NCI-H1048 (cell line): ENCODE results near the gene VCAN.
A peak's percentile ranks its signal among the peaks of the same experiment; 100 is the strongest.

Experiments
- DNase-seq: peaks from one replicate; lab custom pipeline; 2025; lab: John Stamatoyannopoulos, UW

The VCAN gene

GRCh38 chr5:83531661-83532060 is 60.1 kb downstream of the VCAN start:
- DNase-seq = no peak

- no peak for DNase-seq
Measured at GRCh38 chr5:83538786-83539462, 67.4 kb downstream of the VCAN start.

- DNase-seq = no peak
Measured at GRCh38 chr5:83539463-83539790, 67.9 kb downstream of the VCAN start.

GRCh38 chr5:83540105-83540504 is 68.6 kb downstream of the VCAN start:
- no peak for DNase-seq

GRCh38 chr5:83540783-83541182 is 69.2 kb downstream of the VCAN start:
- no peak for DNase-seq

GRCh38 chr5:83542839-83543238 is 71.3 kb downstream of the VCAN start:
- no peak for DNase-seq

- DNase-seq = no peak
Measured at GRCh38 chr5:83543898-83544297, 72.4 kb downstream of the VCAN start.

GRCh38 chr5:83547161-83547560 is 75.6 kb downstream of the VCAN start:
- DNase-seq = no peak

GRCh38 chr5:83547889-83548288 is 76.3 kb downstream of the VCAN start:
- DNase-seq = no peak

GRCh38 chr5:83548581-83548980 is 77.0 kb downstream of the VCAN start:
- DNase-seq = peak; percentile 70

- DNase-seq = no peak
Measured at GRCh38 chr5:83549076-83549475, 77.5 kb downstream of the VCAN start.

- no peak for DNase-seq
Measured at GRCh38 chr5:83549674-83550073, 78.1 kb downstream of the VCAN start.

- no peak for DNase-seq
Measured at GRCh38 chr5:83551821-83552220, 80.3 kb downstream of the VCAN start.

- no peak for DNase-seq
Measured at GRCh38 chr5:83552275-83552674, 80.7 kb downstream of the VCAN start.

GRCh38 chr5:83553000-83553486 is 81.5 kb downstream of the VCAN start:
- DNase-seq = no peak

- no peak for DNase-seq
Measured at GRCh38 chr5:83554133-83554532, 82.6 kb downstream of the VCAN start.

- no peak for DNase-seq
Measured at GRCh38 chr5:83554686-83555085, 83.1 kb downstream of the VCAN start.

GRCh38 chr5:83555263-83555662 is 83.7 kb downstream of the VCAN start:
- no peak for DNase-seq

- no peak for DNase-seq
Measured at GRCh38 chr5:83556190-83556589, 84.6 kb downstream of the VCAN start.

GRCh38 chr5:83559118-83559785 is 87.7 kb downstream of the VCAN start:
- DNase-seq = no peak

GRCh38 chr5:83562071-83562606 is 90.6 kb downstream of the VCAN start:
- no peak for DNase-seq

- no peak for DNase-seq
Measured at GRCh38 chr5:83562791-83563557, 91.4 kb downstream of the VCAN start.

GRCh38 chr5:83563631-83564030 is 92.1 kb downstream of the VCAN start:
- no peak for DNase-seq
